A549 (cell line): ENCODE data around the gene CRMP1.

Source experiments
- CEBPB ChIP-seq, 2 experiments: fragments of >200 bp in 1 of 2; sonication (Bioruptor Twin) in 1 of 2; formaldehyde crosslinking in 1 of 2; IDR thresholded peaks; 2 replicates each; pipeline ENCODE4 v1.6.1; 2012 to 2016
- CHD2 ChIP-seq: fragments of 150-350 bp; IDR thresholded peaks from 2 replicates; pipeline ENCODE4 v1.6.1; 2014; ENCODE audit warnings: low read length; ENCODE audit not compliant: partially characterized antibody
- CHD4 ChIP-seq: fragments of 200-600 bp; sonication (generic); IDR thresholded peaks from 2 replicates; pipeline ENCODE4 v1.6.1; 2016; ENCODE audit warnings: antibody characterized with exemption, mild to moderate bottlenecking, borderline replicate concordance
- CTCF ChIP-seq: fragments of >200 bp; sonication (Bioruptor Twin); formaldehyde crosslinking; IDR thresholded peaks from 3 replicates; pipeline ENCODE4 v1.5.1; 2016
- EP300 ChIP-seq, 2 experiments: fragments of >200 bp; sonication (Bioruptor Twin); formaldehyde crosslinking; IDR thresholded peaks; 2 replicates in 1 of 2; 3 replicates in 1 of 2; pipeline ENCODE4 v1.6.1; 2016 to 2017
- MYC ChIP-seq: IDR thresholded peaks from 2 replicates; pipeline ENCODE4 v1.6.1; 2012; ENCODE audit warnings: mild to moderate bottlenecking, inconsistent platforms, low read length, improper control_type of control experiment, borderline replicate concordance
- POLR2A ChIP-seq: IDR thresholded peaks from 2 replicates; pipeline ENCODE4 v1.6.1; 2012; ENCODE audit warnings: mild to moderate bottlenecking, low read length
- RAD21 ChIP-seq, 2 experiments: fragments of >200 bp in 1 of 2; sonication (Bioruptor Twin) in 1 of 2; formaldehyde crosslinking in 1 of 2; IDR thresholded peaks in 1 of 2; conservative IDR thresholded peaks in 1 of 2; 2 replicates in 1 of 2; 3 replicates in 1 of 2; pipeline ENCODE4 v1.6.1; 2012 to 2018; ENCODE audit warnings: inconsistent platforms in 1 of 2
- REST ChIP-seq: fragments of 200-600 bp; sonication (generic); IDR thresholded peaks from 2 replicates; pipeline ENCODE4 v1.6.1; 2016; ENCODE audit warnings: antibody characterized with exemption, mild to moderate bottlenecking, moderate library complexity
- SMC3 ChIP-seq: fragments of >200 bp; sonication (Bioruptor Twin); formaldehyde crosslinking; IDR thresholded peaks from 3 replicates; pipeline ENCODE4 v1.6.1; 2018; ENCODE audit warnings: inconsistent platforms
- TP53 ChIP-seq: fragments of 250-450 bp; sonication (Bioruptor Pico); IDR thresholded peaks from 2 replicates; pipeline ENCODE4 v1.5.0; 2021; ENCODE audit warnings: mild to moderate bottlenecking, moderate library complexity
- ZFP36 ChIP-seq: fragments of 450-650 bp; IDR thresholded peaks from 2 replicates; pipeline ENCODE4 v1.6.1; 2014; ENCODE audit warnings: borderline replicate concordance; ENCODE audit not compliant: partially characterized antibody

- TF ChIP-seq RAD21 (conservative IDR thresholded peaks at IDR 0.05 in 1 of 2, IDR thresholded peaks at IDR 0.05 in 1 of 2): no peak
- no peak for TF ChIP-seq CTCF
- no peak for TF ChIP-seq MYC
- no peak for TF ChIP-seq ZFP36
- TF ChIP-seq POLR2A: no peak
- no peak for TF ChIP-seq CHD2
- no peak for TF ChIP-seq EP300 (IDR thresholded peaks at IDR 0.05)
- TF ChIP-seq TP53 (CRISPR knock-in tag): no peak
- TF ChIP-seq REST: no peak
- TF ChIP-seq CHD4: no peak
- no peak for TF ChIP-seq CEBPB (IDR thresholded peaks at IDR 0.05)
- no peak for TF ChIP-seq SMC3
Observed at GRCh38 chr4:5927116-5927515, 34.2 kb upstream of the CRMP1 start.
